NCI-H226 (cell line): ENCODE results near the gene PAK4.

Experiments
- DNase-seq: peaks from one replicate; pipeline ENCODE4 v3.0.0-alpha.2; 2015

Gene PAK4

DNA sequence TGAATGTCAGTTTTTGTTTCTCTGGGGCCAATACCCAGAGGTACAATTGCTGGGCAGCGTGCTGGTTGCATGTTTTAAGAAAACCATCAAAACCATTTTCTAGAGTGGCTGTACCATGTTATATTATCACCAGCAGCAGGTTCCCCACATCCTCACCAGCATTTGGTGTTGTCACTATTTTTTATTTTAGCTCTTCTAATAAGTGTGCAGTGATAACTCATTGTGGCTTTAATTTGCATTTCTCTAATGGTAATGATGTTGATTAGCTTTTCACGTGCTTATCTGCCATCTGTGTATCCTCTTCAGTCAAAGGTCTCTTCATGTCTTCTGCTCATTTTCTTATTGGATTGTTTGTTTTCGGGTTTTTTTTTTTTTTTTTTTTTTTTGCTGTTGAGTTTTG lies 21.9 kb downstream of the PAK4 start:
- no peak for DNase-seq

GRCh38 chr19:39148939-39149529 lies 23.4 kb downstream of the PAK4 start:
- no peak for DNase-seq

- DNase-seq, result no peak
These were observed 24.6 kb downstream of the PAK4 start for GRCh38 chr19:39150235-39150634.

- no peak for DNase-seq
These were observed 25.4 kb downstream of the PAK4 start for GRCh38 chr19:39150807-39151600.

DNA sequence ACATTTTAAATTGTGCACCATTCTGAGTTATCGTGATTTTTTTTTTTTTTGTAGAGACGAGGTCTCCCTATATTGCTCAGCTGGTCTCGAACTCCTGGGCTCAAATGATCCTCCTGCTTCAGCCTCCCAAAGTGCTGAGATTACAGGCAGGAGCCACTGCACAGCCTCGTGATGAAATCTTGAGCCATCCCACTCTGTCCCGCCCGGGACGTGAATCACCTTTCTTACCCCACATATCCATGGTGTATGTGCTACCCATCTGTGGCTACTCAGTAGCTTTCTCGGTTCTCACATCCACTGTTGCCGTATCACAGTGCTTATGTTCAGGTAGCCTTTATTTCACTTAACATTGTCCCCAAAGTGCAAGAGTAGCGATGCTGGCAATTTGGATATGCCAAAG lies 26.5 kb downstream of the PAK4 start:
- DNase-seq, result no peak

DNA sequence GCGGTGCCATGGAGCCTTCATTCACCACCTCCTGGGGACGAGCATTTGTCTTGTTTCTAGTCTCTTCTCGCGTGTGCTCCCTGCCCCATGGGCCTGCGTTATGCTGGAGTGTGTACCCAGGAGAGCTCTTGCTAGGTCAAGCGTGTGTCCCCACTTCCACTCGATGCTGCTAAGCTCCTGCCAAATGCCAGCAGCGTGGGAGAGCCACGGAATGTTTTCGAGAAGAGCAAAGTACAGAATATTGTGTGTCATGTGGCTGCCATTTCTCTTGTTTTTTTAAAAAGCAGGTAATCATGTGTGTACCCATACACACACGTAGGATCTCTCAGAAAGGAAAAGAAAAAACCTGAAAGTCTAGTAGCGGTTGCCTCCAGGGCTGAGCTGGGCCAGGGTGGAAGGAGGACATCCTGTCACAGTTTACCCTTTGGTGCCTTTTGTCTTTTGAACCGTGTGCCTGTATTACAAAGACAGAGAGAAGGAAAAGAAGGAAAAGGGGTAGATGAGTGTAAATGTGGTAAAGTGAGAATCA lies 28.6 kb downstream of the PAK4 start:
- no peak for DNase-seq

- DNase-seq, result no peak
These were observed 29.1 kb downstream of the PAK4 start for GRCh38 chr19:39154629-39155100.

DNA sequence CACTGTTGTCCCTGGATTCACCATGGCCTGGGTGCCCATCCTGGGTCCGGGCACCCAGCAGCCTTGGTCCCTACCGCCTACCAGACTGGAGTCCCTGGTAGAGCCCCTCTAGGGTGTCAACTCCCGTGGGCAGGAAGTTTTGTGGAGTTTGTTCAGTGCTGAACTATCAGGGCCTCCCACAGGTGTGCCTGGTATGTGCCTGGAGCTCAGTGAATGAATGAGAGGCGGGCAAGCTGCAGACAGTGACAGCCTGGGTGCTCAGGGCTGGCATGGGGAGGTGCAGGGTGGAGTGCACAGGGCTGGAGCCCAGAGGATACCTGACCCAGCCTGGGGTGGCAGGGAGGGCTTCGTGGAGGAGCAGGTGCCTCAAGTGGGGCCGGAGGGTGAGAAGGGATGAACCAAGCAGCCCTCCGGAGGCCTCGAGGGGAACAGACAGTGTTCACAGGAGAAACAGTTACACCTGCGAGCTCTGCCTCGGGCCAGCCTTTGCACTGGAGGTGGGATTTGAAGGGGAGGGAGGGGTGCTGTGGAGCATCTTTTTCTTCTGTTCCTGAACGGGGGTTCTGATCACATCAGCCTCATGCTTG lies 29.6 kb downstream of the PAK4 start:
- DNase-seq, result no peak

GRCh38 chr19:39155741-39156140 lies 30.2 kb downstream of the PAK4 start:
- DNase-seq, result no peak

GRCh38 chr19:39156326-39157230 lies 31.0 kb downstream of the PAK4 start:
- DNase-seq, result peak; percentile 63

- DNase-seq, result no peak
These were observed 31.9 kb downstream of the PAK4 start for GRCh38 chr19:39157275-39157996.

DNA sequence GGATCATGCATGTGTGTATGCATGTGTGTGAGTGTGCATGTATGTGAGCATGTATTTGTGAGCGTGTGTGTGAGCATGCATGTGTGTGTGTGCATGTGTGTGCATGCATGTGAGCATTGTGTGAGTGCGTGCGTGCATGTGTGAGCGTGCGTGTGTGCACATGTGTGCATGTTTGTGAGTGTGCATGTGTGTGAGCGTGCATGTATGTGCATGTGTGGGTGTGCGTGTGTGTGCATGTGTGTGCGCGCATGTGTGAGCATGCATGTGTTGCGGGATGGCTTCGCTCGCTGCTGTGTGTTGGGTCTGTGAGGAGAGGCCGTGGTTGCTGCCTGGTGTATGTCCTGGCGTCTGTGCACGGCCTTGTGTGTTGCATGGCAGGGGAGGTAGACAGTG lies 32.4 kb downstream of the PAK4 start:
- no peak for DNase-seq

DNA sequence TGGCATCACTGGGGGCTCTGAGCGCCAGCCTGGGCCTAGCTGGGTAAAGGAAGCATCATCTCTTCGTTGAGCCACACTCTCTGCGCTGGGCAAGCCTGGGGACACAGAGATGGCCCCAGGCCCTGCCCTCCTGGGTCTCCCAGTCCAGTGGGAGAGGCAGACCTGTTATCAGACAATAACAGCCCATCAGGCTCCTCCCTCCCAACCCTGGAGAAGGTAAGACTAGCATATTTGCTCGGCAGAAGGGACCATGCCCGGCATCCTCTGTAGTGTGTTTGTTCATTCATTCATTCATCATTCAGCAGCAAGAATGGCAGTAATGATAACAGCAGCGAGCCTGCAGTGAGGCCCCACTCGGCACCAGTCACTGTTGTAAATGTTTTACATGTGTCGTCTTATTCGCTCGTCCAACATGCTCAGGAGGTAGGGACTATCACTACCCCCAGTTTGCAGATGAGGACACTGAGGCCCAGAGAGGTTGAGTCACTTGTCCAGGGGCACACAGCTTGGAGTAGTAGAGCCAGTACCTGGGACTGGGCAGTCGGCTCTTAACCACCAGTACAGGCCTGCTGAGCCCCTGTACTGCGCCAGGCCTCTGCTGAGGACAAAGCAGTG lies 33.2 kb downstream of the PAK4 start:
- no peak for DNase-seq

- peak; percentile 48 for DNase-seq
These were observed 34.9 kb downstream of the PAK4 start for GRCh38 chr19:39160523-39160861.

DNA sequence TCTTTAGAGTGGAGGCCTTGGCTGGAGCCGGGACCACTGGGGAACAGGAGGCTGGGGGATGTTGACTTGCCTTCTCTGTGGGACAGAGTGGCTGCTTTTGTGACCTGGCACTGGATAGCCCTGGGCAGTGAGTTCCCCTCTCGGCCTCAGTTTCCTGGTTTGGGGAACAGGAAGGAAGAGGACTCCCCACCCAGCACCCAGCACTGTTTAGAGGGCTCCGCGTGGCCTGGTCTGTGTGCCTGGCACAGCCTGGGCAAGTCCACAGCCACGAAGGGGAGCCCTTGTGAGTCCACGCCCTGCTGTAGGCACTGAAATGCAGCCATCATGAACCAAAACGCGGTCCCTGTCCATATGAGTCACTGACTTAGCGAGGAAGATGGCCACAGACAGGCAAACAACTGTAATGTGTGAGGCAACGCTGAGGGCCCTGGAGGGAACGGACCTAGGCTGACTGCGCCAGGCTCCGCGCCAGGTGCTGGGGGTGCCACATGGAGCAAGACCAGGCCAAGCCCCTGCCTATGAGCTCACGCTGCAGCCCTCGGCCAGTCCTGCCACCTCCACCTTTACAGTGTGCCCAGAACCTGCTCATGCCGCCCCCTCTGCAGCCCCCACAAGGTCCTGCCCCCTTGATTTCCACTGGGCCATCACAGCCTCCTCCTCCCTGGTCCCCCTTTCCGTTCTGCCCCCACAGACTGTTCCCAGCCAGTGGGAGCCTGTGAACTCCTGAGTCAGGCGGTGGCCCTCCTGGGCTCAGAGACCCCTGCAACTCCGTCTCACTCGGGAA lies 35.5 kb downstream of the PAK4 start:
- no peak for DNase-seq

GRCh38 chr19:39162441-39163043 lies 37.0 kb downstream of the PAK4 start:
- no peak for DNase-seq

- DNase-seq, result no peak
These were observed 38.0 kb downstream of the PAK4 start for GRCh38 chr19:39163621-39164020.

- DNase-seq, result no peak
These were observed 38.7 kb downstream of the PAK4 start for GRCh38 chr19:39164289-39164688.

DNA sequence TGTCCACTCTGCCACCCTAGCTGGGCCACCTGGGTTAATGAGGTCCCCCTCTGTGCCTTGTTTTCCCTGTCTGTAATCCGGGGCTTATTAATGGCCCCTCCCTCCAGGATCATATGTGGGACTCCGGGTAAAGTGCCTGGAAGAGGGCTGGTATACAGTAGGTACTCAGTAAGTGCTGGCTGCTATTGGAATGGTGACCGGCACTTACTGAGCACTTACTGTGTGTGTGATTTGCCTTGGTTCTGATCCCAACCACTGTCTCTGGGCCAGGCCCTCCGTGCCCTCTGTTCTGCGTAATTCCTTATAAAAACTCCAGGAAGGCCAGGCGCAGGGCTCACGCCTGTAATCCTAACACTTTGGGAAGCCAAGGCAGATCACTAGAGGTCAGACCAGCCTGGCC lies 40.3 kb downstream of the PAK4 start:
- DNase-seq, result no peak

- DNase-seq, result no peak
These were observed 41.2 kb downstream of the PAK4 start for GRCh38 chr19:39166571-39167391.
